HFFc6 (cell line): ENCODE results near the gene SLC35D2. TPM values are rescaled to one million over a fixed set of nuclear protein-coding genes. Genes with fewer than 3 reads are reported as not detected.

Source experiments
- DNase-seq: peaks from one replicate; pipeline ENCODE4 v3.0.0-alpha.2; 2018
- H3K27ac Mint-ChIP-seq: 2 replicates; pipeline ENCODE4 v1.8.0; 2020; ENCODE audit warnings: mild to moderate bottlenecking, mixed read lengths
- H3K27me3 Mint-ChIP-seq: 2 replicates; pipeline ENCODE4 v1.8.0; 2021; ENCODE audit warnings: mild to moderate bottlenecking, moderate library complexity, mixed read lengths; ENCODE audit not compliant: insufficient read depth
- H3K36me3 Mint-ChIP-seq: 2 replicates; pipeline ENCODE4 v1.8.0; 2021; ENCODE audit warnings: low read depth, mixed read lengths
- H3K4me1 Mint-ChIP-seq: 2 replicates; pipeline ENCODE4 v1.8.0; 2020; ENCODE audit warnings: low read depth, mixed read lengths
- H3K4me3 Mint-ChIP-seq: 2 replicates; pipeline ENCODE4 v1.8.0; 2020; ENCODE audit warnings: mild to moderate bottlenecking, moderate library complexity, mixed read lengths
- H3K9me3 Mint-ChIP-seq: 2 replicates; pipeline ENCODE4 v1.8.0; 2020; ENCODE audit warnings: mild to moderate bottlenecking, mixed read lengths
- CTCF ChIP-seq: fragments of 200-600 bp; sonication (generic); IDR thresholded peaks from 2 replicates; pipeline ENCODE4 v1.5.0; 2021; ENCODE audit warnings: antibody characterized with exemption, mild to moderate bottlenecking
- total RNA-seq, 6 experiments: library from RNA; stranded (reverse); fragmentation: NEBNext Ultra II Directional; extraction: Animal tissue kit (Norgen Biotek cat#: 25700); gene quantifications; 2 replicates in 1 of 6; 3 replicates in 5 of 6; pipeline ENCODE4 v1.2.3, GENCODE V29; 2021

Gene SLC35D2
- total RNA-seq, 6 experiments from 2014 or later, result 15.6 to 23.9 (median 19.9) TPM

GRCh38 chr9:96408409-96409280 is 25.1 kb upstream of the SLC35D2 start:
- no peak for TF ChIP-seq CTCF
- H3K36me3 Mint-ChIP-seq, result no peaks in the 10 kb centered on the region

GRCh38 chr9:96400132-96400910 is 16.8 kb upstream of the SLC35D2 start:
- no peak for TF ChIP-seq CTCF
- Mint-ChIP-seq H3K36me3 (peaks cover 15% of the 10 kb centered on the region), H3K27me3 (no peaks in the 10 kb centered on the region), H3K27ac (no peak overlapping the region), H3K4me1 (peaks cover 7% of the 10 kb centered on the region; the same call in 1 of the 2 replicates), H3K4me3 (no peak overlapping the region), H3K9me3 (peaks cover 9% of the 10 kb centered on the region)
- no peak for DNase-seq

More at GRCh38 chr9:96408409-96409280, 25.1 kb upstream of the SLC35D2 start:
- H3K27me3 Mint-ChIP-seq, result no peaks in the 10 kb centered on the region
- H3K4me1 Mint-ChIP-seq, result peaks cover 4% of the 10 kb centered on the region; the same call in 1 of the 2 replicates
- DNase-seq, result no peak
- no peak overlapping the region; the same call in 1 of the 2 replicates for H3K27ac Mint-ChIP-seq
- no peaks in the 10 kb centered on the region for H3K9me3 Mint-ChIP-seq
- H3K4me3 Mint-ChIP-seq, result no peak overlapping the region

GRCh38 chr9:96399325-96399633 is 15.8 kb upstream of the SLC35D2 start:
- H3K4me1 Mint-ChIP-seq, result peaks cover 7% of the 10 kb centered on the region; the same call in 1 of the 2 replicates
- no peak for DNase-seq
- no peaks in the 10 kb centered on the region for H3K27me3 Mint-ChIP-seq
- TF ChIP-seq CTCF, result no peak
- no peak overlapping the region for H3K4me3 Mint-ChIP-seq
- H3K36me3 Mint-ChIP-seq, result peaks cover 15% of the 10 kb centered on the region
- peaks cover 9% of the 10 kb centered on the region for H3K9me3 Mint-ChIP-seq
- no peak overlapping the region for H3K27ac Mint-ChIP-seq

GRCh38 chr9:96398582-96399324 is 15.2 kb upstream of the SLC35D2 start:
- Mint-ChIP-seq H3K4me3 (no peak overlapping the region), H3K4me1 (peaks cover 7% of the 10 kb centered on the region; the same call in 1 of the 2 replicates), H3K9me3 (peaks cover 9% of the 10 kb centered on the region), H3K27me3 (no peaks in the 10 kb centered on the region), H3K27ac (peak overlapping the region; percentile 40), H3K36me3 (peaks cover 15% of the 10 kb centered on the region)
- no peak for DNase-seq
- no peak for TF ChIP-seq CTCF

GRCh38 chr9:96395964-96396363 is 12.5 kb upstream of the SLC35D2 start:
- no peak for TF ChIP-seq CTCF
- Mint-ChIP-seq H3K27me3 (no peaks in the 10 kb centered on the region), H3K4me1 (peaks cover 7% of the 10 kb centered on the region; the same call in 1 of the 2 replicates), H3K36me3 (peaks cover 18% of the 10 kb centered on the region), H3K4me3 (no peak overlapping the region), H3K9me3 (peaks cover 7% of the 10 kb centered on the region), H3K27ac (no peak overlapping the region)
- no peak for DNase-seq
